A673 (cell line): ENCODE data around the gene NXPE4. TPM values are rescaled to one million over a fixed set of nuclear protein-coding genes. Genes with fewer than 3 reads are reported as not detected.
"Not testable (repeated sequence)": the region's sequence is repeated elsewhere in the genome, so short reads cannot be mapped to it uniquely, and the experiment has no call there.

Source experiments
- BruUV-seq: library from RNA; stranded (reverse); fragments of 400-500 nt; replicated peaks from 2 replicates; lab custom pipeline; 2021; lab: Mats Ljungman, UMichigan
- CTCF ChIA-PET: fragments of 300-600 bp; sonication (Branson Sonifier 250); formaldehyde crosslinking; loops from one replicate; lab custom pipeline; 2022; ENCODE audit warnings: antibody characterized with exemption; lab: Charles Lee
- POLR2A ChIA-PET: fragments of 300-600 bp; sonication (Branson Sonifier 250); formaldehyde crosslinking; loops from one replicate; lab custom pipeline; 2022; ENCODE audit warnings: antibody characterized with exemption; ENCODE audit not compliant: low non-redundant PET; lab: Charles Lee
- DNase-seq: peaks from one replicate; pipeline ENCODE4 v3.0.0-alpha.2; 2015; ENCODE audit warnings: low spot score
- H3K27ac ChIP-seq: fragments of 200-600 bp; sonication (generic); 2 replicates; pipeline ENCODE4 v1.5.1; 2016; ENCODE audit warnings: mixed run types, low read depth, mild to moderate bottlenecking, mixed read lengths, antibody characterized with exemption, low read length; ENCODE audit not compliant: poor library complexity, severe bottlenecking
- H3K27me3 ChIP-seq: fragments of 200-600 bp; sonication (generic); replicated peaks from 2 replicates; pipeline ENCODE4 v1.6.1; 2017; ENCODE audit warnings: mixed run types, low read depth, mild to moderate bottlenecking, mixed read lengths, antibody characterized with exemption, low read length; ENCODE audit not compliant: insufficient read depth, poor library complexity
- H3K36me3 ChIP-seq: fragments of 200-600 bp; sonication (generic); 2 replicates; pipeline ENCODE4 v1.6.1; 2016; ENCODE audit warnings: mixed run types, mild to moderate bottlenecking, mixed read lengths, antibody characterized with exemption, low read length; ENCODE audit not compliant: insufficient read depth, poor library complexity, severe bottlenecking
- H3K4me1 ChIP-seq: fragments of 200-600 bp; sonication (generic); 2 replicates; pipeline ENCODE4 v1.6.1; 2017; ENCODE audit warnings: mixed run types, mild to moderate bottlenecking, mixed read lengths, antibody characterized with exemption, low read length; ENCODE audit not compliant: insufficient read depth, poor library complexity, severe bottlenecking
- H3K4me3 ChIP-seq: fragments of 200-600 bp; sonication (generic); 2 replicates; pipeline ENCODE4 v1.5.1; 2016; ENCODE audit warnings: low read depth, mixed run types, mild to moderate bottlenecking, mixed read lengths, low read length; ENCODE audit not compliant: poor library complexity, severe bottlenecking
- H3K9me3 ChIP-seq: fragments of 200-600 bp; sonication (generic); 2 replicates; pipeline ENCODE4 v1.6.1; 2016; ENCODE audit warnings: mixed run types, low read depth, mild to moderate bottlenecking, mixed read lengths, antibody characterized with exemption, low read length; ENCODE audit not compliant: poor library complexity, severe bottlenecking
- EZH2 ChIP-seq: fragments of 200-600 bp; sonication (generic); IDR thresholded peaks from 2 replicates; pipeline ENCODE4 v1.6.1; 2017; ENCODE audit warnings: borderline replicate concordance, low read depth, mild to moderate bottlenecking, mixed read lengths, antibody characterized with exemption, low read length; ENCODE audit not compliant: poor library complexity, severe bottlenecking
- intact Hi-C: fragments of 100-400 bp; cut with micrococcal nuclease; formaldehyde crosslinking; loops from one replicate; pipeline ENCODE4 v1.10.0; 2022; ENCODE audit not compliant: unreplicated experiment
- total RNA-seq: library from RNA; stranded (reverse); gene quantifications from 2 replicates; pipeline ENCODE4 v1.2.3, GENCODE V29; 2021
- TF ChIP-seq, protein P1 (sequence below): fragments of 300-800, 200-600 bp; sonication (generic); conservative IDR thresholded peaks from 2 replicates; pipeline ENCODE4 v1.5.1; 2017; ENCODE audit warnings: low read depth, mild to moderate bottlenecking, antibody characterized with exemption, low read length, moderate library complexity, mixed read lengths

NXPE4 gene
- total RNA-seq, 1 experiment from 2014 or later: not detected

DNA sequence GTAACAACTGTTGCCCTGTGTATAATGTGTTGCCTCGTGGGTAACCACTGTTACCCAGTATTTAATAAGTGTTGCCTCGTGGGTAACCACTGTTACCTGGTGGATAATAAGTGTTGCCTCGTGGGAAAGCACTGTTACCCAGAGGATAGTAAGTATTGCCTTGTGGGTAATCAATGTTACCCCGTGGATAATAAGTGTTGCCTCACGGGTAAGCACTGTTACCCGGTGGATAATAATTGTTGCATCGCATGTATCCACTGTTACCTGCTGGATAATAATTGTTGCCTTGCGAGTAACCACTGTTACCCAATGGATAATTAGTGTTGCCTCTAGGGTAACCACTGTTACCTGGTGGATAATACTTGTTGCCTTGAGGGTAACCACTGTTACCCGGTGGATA, 17.1 kb upstream of the NXPE4 start:
- POLR2A ChIA-PET: no interaction called here
- no peak overlapping the region for H3K4me3 ChIP-seq
- TF ChIP-seq EZH2: no peak
- TF ChIP-seq, protein P1, sequence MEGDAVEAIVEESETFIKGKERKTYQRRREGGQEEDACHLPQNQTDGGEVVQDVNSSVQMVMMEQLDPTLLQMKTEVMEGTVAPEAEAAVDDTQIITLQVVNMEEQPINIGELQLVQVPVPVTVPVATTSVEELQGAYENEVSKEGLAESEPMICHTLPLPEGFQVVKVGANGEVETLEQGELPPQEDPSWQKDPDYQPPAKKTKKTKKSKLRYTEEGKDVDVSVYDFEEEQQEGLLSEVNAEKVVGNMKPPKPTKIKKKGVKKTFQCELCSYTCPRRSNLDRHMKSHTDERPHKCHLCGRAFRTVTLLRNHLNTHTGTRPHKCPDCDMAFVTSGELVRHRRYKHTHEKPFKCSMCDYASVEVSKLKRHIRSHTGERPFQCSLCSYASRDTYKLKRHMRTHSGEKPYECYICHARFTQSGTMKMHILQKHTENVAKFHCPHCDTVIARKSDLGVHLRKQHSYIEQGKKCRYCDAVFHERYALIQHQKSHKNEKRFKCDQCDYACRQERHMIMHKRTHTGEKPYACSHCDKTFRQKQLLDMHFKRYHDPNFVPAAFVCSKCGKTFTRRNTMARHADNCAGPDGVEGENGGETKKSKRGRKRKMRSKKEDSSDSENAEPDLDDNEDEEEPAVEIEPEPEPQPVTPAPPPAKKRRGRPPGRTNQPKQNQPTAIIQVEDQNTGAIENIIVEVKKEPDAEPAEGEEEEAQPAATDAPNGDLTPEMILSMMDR: no peak
- no peaks in the 10 kb centered on the region for H3K36me3 ChIP-seq
- H3K4me1 ChIP-seq: no peaks in the 10 kb centered on the region
- no peaks in the 10 kb centered on the region for H3K27me3 ChIP-seq
- BruUV-seq: no TSS peak
- CTCF ChIA-PET: no interaction called here
- DNase-seq: no peak
- H3K27ac ChIP-seq: no peak overlapping the region
- H3K9me3 ChIP-seq: peaks cover 18% of the 10 kb centered on the region
- intact Hi-C loops: no loop called here

DNA sequence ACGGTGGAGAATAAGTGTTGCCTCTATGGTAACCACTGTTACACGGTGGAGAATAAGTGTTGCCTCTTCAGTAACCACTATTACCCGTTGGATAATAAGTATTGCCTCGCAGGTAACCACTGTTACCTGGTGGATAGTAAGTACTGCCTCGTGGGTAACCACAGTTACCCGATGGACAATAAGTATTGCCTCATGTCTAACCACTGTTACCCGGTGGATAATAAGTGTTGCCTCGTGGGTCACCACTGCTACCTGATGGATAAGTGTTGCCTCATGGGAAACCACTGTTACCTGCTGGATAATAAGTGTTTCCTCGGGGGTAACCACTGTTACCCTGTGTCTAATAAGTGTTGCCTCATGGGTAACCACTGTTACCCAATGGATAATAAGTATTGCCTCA, 16.6 kb upstream of the NXPE4 start:
- POLR2A ChIA-PET, H3K36me3 ChIP-seq, H3K27me3 ChIP-seq, DNase-seq, intact Hi-C loops, H3K4me1 ChIP-seq, BruUV-seq, H3K27ac ChIP-seq, H3K4me3 ChIP-seq, CTCF ChIA-PET: not testable (repeated sequence)
- H3K9me3 ChIP-seq: peaks cover 16% of the 10 kb centered on the region

DNA sequence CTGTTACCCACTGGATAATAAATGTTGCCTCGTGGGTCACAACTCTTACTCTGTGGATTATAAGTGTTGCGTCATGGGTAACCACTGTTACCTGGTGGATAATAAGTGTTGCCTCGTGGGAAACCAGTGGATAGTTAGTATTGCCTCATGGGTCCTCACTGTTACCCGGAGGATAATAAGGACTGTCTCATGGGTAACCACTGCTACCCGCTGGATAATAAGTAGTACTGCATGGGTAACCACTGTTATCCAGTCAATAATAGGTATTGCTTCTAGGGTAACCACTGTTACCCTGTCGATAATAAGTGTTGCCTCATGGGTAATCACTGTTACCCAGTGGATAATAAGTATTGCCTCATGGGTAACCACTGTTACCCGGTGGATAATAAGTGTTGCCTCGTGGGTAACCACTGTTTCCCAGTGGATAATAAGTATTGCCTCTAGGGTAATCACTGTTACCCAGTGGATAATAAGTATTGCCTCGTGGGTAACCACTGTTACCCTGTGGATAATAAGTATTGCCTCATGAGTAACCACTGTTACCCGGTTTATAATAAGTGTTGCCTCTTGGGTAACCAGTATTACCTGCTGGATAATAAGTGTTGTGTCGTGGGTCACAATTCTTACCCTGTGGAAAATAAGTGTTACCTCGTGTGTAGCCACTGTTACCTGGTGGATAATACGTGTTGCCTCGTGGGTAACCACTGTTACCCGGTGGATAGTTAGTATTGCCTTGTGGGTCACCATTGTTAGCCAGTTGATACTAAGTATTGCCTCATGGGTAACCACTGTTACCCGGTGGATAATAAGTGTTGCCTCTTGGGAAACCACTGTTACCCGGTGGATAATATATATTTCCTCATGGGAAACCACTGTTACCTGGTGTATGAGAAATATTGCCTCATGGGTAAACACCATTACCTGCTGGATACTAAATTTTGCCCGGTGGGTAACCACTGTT, 15.7 kb upstream of the NXPE4 start:
- no TSS peak for BruUV-seq
- Histone ChIP-seq H3K36me3 (no peaks in the 10 kb centered on the region), H3K9me3 (peaks cover 13% of the 10 kb centered on the region), H3K4me1 (no peaks in the 10 kb centered on the region), H3K27ac (no peak overlapping the region), H3K27me3 (no peaks in the 10 kb centered on the region), H3K4me3 (no peak overlapping the region)
- CTCF ChIA-PET: no interaction called here
- TF ChIP-seq, protein P1: no peak
- no peak for TF ChIP-seq EZH2
- no peak for DNase-seq
- intact Hi-C loops: no loop called here
- POLR2A ChIA-PET: no interaction called here

DNA sequence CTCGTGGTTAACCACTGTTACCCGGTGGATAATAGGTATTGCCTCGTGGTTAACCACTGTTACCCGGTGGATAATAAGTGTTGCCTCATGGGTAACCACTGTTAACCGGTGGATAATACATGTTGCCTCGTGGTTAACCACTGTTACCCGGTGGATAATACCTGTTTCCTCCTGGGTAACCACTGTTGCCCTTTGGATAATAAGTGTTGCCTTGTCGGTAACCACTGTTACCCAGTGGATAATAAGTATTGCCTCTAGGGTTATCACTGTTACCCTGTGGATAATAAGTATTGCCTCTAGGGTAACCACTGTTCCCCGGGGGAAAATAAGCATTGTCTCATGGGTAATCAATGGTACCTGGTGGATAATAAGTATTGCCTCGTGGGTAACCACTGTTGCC, 15.0 kb upstream of the NXPE4 start:
- ChIA-PET CTCF (no interaction called here), POLR2A (no interaction called here)
- no peak overlapping the region for H3K4me3 ChIP-seq
- BruUV-seq: no TSS peak
- no peak overlapping the region for H3K27ac ChIP-seq
- DNase-seq: no peak
- intact Hi-C loops: no loop called here
- peaks cover 12% of the 10 kb centered on the region for H3K9me3 ChIP-seq
- no peak for TF ChIP-seq EZH2
- TF ChIP-seq, protein P1: no peak
- H3K27me3 ChIP-seq: no peaks in the 10 kb centered on the region
- no peaks in the 10 kb centered on the region for H3K4me1 ChIP-seq
- no peaks in the 10 kb centered on the region for H3K36me3 ChIP-seq
